NCI-H2196 (cell line): ENCODE results near the gene AGBL3.
"Not testable (repeated sequence)": the region's sequence is repeated elsewhere in the genome, so short reads cannot be mapped to it uniquely, and the experiment has no call there.

ENCODE experiments used
- DNase-seq: peaks from one replicate; lab custom pipeline; 2025; ENCODE audit not compliant: unreplicated experiment; lab: John Stamatoyannopoulos, UW

Gene AGBL3

DNA sequence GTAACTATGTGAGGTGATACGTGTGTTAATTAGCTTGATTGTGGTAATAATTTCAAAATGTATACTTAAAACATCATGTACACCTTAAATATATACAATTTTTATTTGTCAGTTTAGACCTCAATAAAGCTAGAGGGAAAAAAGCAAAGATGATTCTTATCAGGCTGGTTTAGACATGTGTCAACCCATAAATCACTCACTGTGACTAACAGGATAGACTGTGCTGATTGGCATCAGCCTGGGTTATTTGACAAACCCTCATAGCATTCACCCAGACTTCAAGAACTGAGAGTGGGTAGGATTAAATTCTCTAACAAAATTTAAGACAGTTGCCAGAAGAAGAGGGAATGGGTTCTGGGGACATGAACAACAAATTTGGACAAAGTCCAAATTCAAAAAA lies 87.8 kb downstream of the AGBL3 start:
- no peak for DNase-seq

- DNase-seq = no peak
Observed at GRCh38 chr7:135074531-135074930, 88.2 kb downstream of the AGBL3 start.

- no peak for DNase-seq
Observed at GRCh38 chr7:135075716-135076115, 89.4 kb downstream of the AGBL3 start.

GRCh38 chr7:135076882-135077281 lies 90.6 kb downstream of the AGBL3 start:
- DNase-seq = no peak

GRCh38 chr7:135077642-135078041 lies 91.3 kb downstream of the AGBL3 start:
- no peak for DNase-seq

DNA sequence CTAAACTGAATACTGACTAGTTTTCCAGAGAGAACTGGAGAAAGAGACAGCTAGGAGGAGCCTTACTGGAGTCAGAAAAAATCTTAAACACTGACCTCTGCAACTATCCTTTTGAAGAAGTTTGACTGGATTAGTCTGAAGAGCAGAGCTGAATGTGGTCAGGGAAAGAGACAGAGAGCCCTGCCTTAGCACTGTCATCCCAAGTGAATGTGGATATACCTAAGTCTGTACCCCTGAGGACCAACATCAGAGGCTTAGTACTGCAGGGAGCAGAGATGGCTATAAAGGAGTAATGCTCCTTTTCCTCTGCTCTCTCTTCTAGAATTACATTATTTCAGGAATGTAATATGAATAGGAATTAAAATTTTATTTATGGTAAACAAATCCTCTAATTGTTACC lies 91.7 kb downstream of the AGBL3 start:
- DNase-seq = no peak

DNA sequence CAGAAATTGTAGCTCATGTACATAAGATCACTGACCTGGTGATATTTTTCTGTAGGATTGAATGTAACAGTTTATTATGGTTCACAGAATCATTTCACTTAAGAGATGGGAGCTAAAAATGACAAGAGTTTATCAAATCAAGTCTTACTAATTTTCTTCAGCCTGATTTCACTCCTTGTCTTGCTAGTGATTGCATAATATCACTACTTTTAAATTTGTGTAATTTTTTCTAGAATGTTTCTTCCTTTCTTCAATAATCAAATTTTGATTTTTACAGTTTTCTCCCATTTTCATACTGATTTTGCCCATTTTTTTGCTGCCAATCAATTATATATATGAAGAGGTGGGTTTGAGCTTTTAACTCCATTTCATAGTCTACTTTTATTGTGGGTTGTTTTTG lies 92.8 kb downstream of the AGBL3 start:
- no peak for DNase-seq

GRCh38 chr7:135083005-135083404 lies 96.7 kb downstream of the AGBL3 start:
- DNase-seq = no peak

- DNase-seq = no peak
Observed at GRCh38 chr7:135088566-135088965, 102.3 kb downstream of the AGBL3 start.

GRCh38 chr7:135091717-135092116 lies 105.4 kb downstream of the AGBL3 start:
- no peak for DNase-seq

DNA sequence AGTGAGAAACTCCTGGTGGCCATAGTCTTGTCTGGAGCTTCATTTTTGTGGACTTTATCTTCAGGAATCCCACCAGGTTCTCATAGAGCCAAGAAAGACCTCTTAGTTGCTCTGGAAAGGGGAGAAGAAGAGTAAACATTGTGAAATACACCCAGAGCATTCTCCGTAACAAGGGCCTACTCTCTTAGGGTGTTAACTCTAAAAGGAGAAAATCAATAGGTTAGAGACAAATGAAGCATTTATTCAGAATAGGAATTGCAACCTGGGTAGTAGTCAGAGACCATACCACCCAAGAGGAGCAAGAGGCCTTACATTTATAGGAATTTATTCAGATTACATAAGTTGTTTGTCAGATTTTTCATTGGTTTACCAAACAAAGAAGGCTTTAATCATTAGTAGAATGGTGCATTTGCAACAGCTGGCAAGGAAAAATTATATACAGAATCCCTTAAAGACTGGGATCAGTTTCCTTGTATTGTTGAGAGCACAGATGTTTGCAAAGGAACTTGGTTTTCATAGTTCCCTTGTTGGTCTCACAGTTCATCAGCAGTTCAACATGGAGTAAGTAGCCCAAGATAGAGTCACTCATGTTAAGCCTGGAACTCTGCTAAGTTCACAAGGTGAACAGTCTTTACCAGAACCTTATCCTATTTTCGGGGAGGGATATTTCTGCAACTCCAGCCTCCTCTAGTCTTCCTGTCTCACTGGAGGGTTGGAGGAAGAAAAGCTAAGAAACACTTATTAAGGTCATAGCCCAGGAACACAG lies 108.3 kb downstream of the AGBL3 start:
- no peak for DNase-seq

DNA sequence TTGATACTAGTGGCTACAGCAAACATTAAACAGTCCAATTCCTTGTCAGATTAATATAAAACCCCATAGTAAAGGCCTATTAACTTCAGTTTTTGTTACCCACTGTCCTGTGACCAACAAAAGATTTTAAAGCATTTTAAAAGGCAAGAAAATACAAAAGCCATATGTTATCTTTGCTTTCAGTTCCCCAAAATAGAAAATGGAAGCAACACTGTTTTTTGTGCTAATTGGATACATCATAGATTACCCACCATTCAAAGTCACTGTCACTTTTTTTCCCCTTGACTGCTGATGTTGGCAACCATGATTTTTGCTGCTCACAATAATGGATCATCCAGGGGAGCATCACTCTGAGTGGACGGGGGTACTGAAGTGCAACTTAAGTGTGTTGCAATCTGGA lies 109.1 kb downstream of the AGBL3 start:
- no peak for DNase-seq

GRCh38 chr7:135098391-135098790 lies 112.1 kb downstream of the AGBL3 start:
- DNase-seq = no peak

DNA sequence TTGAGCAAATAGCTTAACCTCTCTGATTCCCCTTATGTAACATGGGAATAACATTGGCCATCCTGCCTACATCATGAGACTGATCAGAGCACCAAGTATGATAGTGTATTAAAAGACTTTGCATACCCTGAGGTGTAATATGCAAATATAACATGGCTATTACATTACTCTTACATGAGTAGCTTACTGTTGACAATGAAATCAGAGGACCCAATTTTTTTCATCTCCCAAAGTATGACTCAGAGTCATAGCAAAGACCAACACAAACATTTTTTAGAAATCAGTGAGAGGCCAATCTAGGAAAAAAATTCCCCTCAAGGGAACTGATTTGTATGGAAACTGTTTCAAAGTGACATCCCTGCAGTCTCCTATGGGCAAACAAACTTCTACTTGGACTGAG lies 114.5 kb downstream of the AGBL3 start:
- no peak for DNase-seq

- no peak for DNase-seq
Observed at GRCh38 chr7:135102372-135102771, 116.1 kb downstream of the AGBL3 start.

GRCh38 chr7:135109562-135109961 lies 123.3 kb downstream of the AGBL3 start:
- DNase-seq = no peak

DNA sequence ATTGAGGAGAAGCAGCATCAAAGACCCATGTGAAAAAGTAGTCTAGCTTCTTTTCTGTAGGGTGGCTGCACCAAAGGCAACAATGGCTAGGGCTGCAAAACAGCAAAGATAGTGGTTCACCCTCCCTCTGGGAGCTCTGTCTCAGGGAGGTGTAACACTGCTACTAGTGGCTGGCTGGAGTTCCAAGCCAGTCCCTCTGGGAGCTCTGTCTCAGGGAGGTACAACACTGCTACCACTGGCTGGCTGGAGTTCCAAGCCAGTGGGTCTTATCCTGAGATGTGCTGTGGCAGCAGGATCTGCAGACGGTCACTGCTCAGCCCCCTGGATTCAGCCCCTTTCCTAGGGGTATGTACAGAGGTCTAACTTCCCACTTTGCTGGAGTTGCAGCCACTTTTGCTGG lies 123.7 kb downstream of the AGBL3 start:
- DNase-seq = no peak

DNA sequence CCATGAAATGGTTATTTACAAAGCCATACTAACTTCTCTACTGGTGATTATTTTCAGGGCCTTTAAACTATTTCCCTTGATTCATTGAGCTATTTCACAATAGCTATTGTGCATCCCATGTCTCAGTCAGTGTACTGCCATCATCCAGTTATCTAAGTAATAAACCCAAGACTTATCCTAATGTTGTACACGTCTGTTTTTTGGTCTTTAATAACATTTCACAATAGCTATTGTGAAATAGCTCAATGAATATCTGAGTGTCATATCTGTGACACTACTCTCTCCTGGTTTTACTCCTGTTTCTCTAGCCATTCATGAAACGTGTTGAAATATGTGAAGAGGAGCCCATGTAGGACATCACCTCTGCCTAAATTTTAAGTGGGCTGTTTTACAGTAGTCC lies 125.1 kb downstream of the AGBL3 start:
- DNase-seq = no peak

DNA sequence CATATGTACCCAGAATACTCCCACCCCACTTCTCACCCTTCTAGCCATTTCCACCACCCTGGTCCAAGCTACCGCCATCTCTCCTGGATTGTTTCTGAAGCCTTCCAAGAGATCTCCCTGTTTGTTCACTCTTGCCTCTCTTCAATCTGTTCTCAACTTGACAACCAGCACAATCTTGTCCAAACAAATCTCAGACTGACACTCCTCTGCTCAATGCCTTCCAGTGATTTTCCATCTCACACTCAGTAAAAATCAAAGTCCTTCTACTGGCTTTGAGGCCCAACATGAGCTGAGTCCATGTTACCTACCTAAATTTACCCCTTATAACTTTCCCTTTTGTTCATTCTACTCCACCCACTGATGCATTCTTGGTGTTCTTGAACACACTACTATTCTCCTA lies 128.3 kb downstream of the AGBL3 start:
- no peak for DNase-seq

DNA sequence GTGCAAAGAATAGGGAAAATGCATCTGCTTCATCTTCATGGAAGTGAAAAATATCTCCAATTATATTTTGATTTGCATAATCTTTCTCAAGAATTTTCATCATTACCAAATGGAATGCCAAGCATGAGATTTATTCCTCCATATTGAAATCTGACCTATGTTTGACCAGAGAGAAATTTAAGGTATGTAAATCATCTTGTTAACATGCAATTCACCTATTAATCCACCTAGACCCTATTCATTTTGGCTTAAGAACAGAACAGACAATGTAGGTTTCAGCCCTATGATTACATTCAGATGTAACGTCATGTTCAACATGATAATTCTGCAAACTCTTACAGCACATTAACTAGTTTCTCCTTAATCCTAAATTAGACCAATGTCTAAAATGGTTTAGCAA lies 130.8 kb downstream of the AGBL3 start:
- no peak for DNase-seq

DNA sequence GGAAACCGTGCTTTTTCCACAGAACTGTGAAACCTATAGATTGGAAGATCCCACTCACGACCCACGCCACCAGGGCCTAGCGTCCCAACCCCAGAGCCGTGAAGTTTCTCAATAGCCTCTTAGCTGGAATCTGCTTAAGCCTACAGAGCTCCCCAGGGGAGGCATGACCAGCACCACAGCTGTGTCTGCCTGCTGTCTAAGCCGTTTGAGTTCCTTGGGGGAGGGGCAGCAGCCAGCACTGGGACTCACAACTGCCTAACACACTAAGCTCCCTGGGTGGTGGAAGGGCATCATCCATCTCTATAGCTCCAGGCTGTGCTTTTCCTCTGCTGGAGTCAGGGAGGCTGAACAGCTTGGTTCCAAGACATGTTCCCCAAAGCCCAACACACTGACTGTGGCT lies 135.6 kb downstream of the AGBL3 start:
- no peak for DNase-seq

- DNase-seq = not testable (repeated sequence)
Observed at GRCh38 chr7:135124631-135125030, 138.3 kb downstream of the AGBL3 start.

DNA sequence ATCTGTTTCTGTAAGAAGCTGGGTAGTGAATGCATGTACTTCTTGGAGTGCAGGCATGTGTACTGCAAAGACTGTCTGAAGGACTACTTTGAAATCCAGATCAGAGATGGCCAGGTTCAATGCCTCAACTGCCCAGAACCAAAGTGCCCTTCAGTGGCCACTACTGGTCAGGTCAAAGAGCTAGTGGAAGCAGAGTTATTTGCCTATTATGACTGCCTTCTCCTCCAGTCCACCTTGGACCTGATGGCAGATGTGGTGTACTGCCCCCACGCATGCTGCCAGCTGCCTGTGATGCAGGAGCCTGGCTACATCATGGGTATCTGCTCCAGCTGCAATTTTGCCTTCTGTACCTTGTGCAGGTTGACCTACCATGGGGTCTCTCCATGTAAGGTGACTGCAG lies 142.6 kb downstream of the AGBL3 start:
- DNase-seq = no peak
